Esophagus muscularis mucosa (tissue), 4 donors: Measurements from ENCODE around the gene FNBP1. TPM values are rescaled to one million over a fixed set of nuclear protein-coding genes. Genes with fewer than 3 reads are reported as not detected.
A peak's percentile ranks its signal among the peaks of the same experiment; 100 is the strongest.
"Not testable (repeated sequence)": the region's sequence is repeated elsewhere in the genome, so short reads cannot be mapped to it uniquely, and the experiment has no call there.

ENCODE experiments used
- DNase-seq: peaks from one replicate; pipeline ENCODE4 v3.0.0-alpha.2; 2017; ENCODE audit errors: extremely low spot score
- H3K27ac ChIP-seq, 4 donors: fragments of 200-600 bp; sonication (generic); replicated peaks in 1 of 4; 1 replicate in 3 of 4; 2 replicates in 1 of 4; pipeline ENCODE4 v1.5.1; 2016 to 2019; ENCODE audit warnings: mild to moderate bottlenecking in 1 of 4
- H3K27me3 ChIP-seq, 4 donors: fragments of 200-600 bp; sonication (generic); one replicate each; pipeline versions ENCODE4 v1.5.1 to v1.6.0; 2016 to 2019
- H3K36me3 ChIP-seq, 4 donors: fragments of 200-600 bp; sonication (generic); one replicate each; pipeline ENCODE4 v1.5.1; 2016 to 2019
- H3K4me1 ChIP-seq, 4 donors: fragments of 200-600 bp; sonication (generic); one replicate each; pipeline ENCODE4 v1.5.1; 2016 to 2019
- H3K4me3 ChIP-seq, 4 donors: fragments of 200-600 bp; sonication (generic); 1 replicate in 2 of 4; 2 replicates in 2 of 4; pipeline ENCODE4 v1.5.1; 2016 to 2019; ENCODE audit warnings: mild to moderate bottlenecking in 4 of 4, moderate library complexity in 1 of 4
- H3K9me3 ChIP-seq, 4 donors: fragments of 200-600 bp; sonication (generic); 1 replicate in 3 of 4; 2 replicates in 1 of 4; pipeline ENCODE4 v1.5.1; 2016 to 2019
- CTCF ChIP-seq, 3 experiments: fragments of 200-600 bp in 2 of 3; fragments of 450-650 bp in 1 of 3; sonication (generic) in 2 of 3; IDR thresholded peaks; one replicate each; pipeline ENCODE4 v1.5.1; 2017 to 2019; ENCODE audit warnings: antibody characterized with exemption in 3 of 3, mild to moderate bottlenecking in 2 of 3, moderate library complexity in 1 of 3
- EP300 ChIP-seq: sonication (generic); formaldehyde crosslinking; IDR thresholded peaks from one replicate; pipeline ENCODE4 v1.6.1; 2017; ENCODE audit warnings: antibody characterized with exemption
- POLR2A ChIP-seq: fragments of 450-650 bp; IDR thresholded peaks from one replicate; pipeline ENCODE4 v1.6.1; 2017; ENCODE audit warnings: antibody characterized with exemption, moderate library complexity, mild to moderate bottlenecking, low read depth
- POLR2AphosphoS5 ChIP-seq, 2 donors: sonication (generic); formaldehyde crosslinking; IDR thresholded peaks; one replicate each; pipeline ENCODE4 v1.6.1; 2017; ENCODE audit warnings: antibody characterized with exemption in 2 of 2
- WGBS: methylation state at CpG from one replicate; pipeline ENCODE4 v1.1.5; 2018; 5-methylcytosine and 5-hydroxymethylcytosine counted together
- intact Hi-C: fragments of 100-400 bp; cut with DNase I; formaldehyde crosslinking; loops from one replicate; pipeline ENCODE4 v1.15.1; 2023
- total RNA-seq, 4 donors: library from RNA; depleted of rRNA; stranded (reverse); fragments of >200 nt; gene quantifications; one replicate each; pipeline versions ENCODE4 v1.1.0 to v1.2.1, GENCODE V29; 2016

FNBP1 gene
- total RNA-seq, 4 donors from 2014 or later: 177 to 317 (median 254) TPM

GRCh38 chr9:130020618-130021017 lies 22.4 kb downstream of the FNBP1 start:
- Histone ChIP-seq H3K27me3 (no peaks in the 10 kb centered on the region), H3K36me3 (no peaks in the 10 kb centered on the region), H3K4me3 (no peak overlapping the region), H3K9me3 (peaks cover 0 to 5% (median 0%) of the 10 kb centered on the region in 4 donors), H3K27ac (peak overlapping the region; percentile 87 to 100 (median 98)), H3K4me1 (peaks cover 22 to 96% (median 91%) of the 10 kb centered on the region in 4 donors)
- intact Hi-C loops: no loop called here
- DNase-seq: no peak
- TF ChIP-seq POLR2A (no peak), CTCF (IDR thresholded peaks at IDR 0.05) (no peak), EP300 (no peak)
- WGBS: 29% methylated on average over 7 of the region's 7 CpGs

DNA sequence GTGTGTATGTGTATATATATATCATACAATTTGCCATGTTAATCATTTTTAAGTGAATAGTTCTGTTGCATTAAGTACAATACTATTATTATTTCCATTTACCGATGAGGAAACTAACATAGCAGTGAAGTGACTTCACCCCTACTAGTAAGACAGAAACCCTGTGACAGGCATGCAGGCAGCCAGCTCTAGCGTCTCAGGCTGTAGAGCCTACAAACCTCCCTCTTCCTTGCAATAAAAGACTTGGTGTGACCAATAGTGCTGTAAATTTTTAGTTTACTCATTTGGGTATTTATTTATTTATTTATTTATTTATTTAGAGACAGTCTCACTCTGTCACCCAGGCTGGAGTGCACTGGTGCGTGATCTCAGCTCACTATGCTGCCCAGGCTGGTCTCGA lies 24.7 kb downstream of the FNBP1 start:
- Histone ChIP-seq H3K27ac (peak overlapping the region; percentile 87 to 100 (median 98)), H3K36me3 (no peaks in the 10 kb centered on the region), H3K27me3 (no peaks in the 10 kb centered on the region), H3K4me1 (peaks cover 12 to 89% (median 81%) of the 10 kb centered on the region in 4 donors), H3K4me3 (no peak overlapping the region), H3K9me3 (peaks cover 0 to 5% (median 0%) of the 10 kb centered on the region in 4 donors)
- intact Hi-C loops: no loop called here
- TF ChIP-seq CTCF (IDR thresholded peaks at IDR 0.05) (no peak), POLR2AphosphoS5 (IDR thresholded peaks at IDR 0.05) (peak in 1 of 2 donors; percentile 28)
- 67% methylated on average over 4 of the region's 4 CpGs for WGBS
- no peak for DNase-seq

DNA sequence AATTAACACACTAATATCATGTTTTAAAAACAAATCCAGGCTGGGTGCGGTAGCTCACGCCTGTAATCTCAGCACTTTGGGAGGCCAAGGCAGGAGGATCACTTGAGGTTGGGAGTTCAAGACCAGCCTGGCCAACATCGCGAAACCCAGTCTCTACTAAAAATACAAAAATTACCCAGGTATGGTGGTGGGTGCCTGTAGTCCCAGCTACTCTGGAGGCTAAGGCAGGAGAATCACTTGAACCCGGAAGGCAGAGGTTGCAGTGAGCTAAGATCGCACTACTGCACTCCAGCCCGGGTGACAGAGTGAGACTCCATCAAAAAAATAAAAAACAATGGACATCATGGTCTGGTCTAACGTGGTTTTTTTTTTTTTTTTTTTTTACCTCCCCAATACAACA lies 25.5 kb downstream of the FNBP1 start:
- H3K9me3 ChIP-seq, H3K27me3 ChIP-seq, H3K36me3 ChIP-seq, intact Hi-C loops, DNase-seq, H3K4me3 ChIP-seq: not testable (repeated sequence)
- Histone ChIP-seq H3K27ac (peak overlapping the region; percentile 87 to 100 (median 98)), H3K4me1 (peaks cover 7 to 89% (median 80%) of the 10 kb centered on the region in 4 donors)
- WGBS: 75% methylated on average over 8 of the region's 8 CpGs

DNA sequence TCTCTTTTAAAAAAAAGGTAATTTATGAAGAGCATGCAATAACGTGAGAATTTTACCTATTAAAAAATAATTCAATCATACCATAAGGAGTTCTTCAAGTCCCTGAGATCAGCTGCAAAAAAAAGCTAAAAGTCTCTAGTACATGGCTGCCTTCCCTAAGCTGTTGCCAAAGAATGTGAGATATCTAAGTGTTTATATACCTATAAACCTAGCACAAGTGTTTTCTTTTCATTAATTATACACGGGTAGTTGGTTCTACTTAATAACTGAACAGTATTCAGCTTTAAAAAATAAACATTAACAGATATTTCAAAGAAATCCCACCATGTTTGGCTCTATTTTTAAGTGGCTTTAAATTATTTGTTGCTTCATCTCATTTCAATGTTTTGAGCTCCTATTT lies 25.9 kb downstream of the FNBP1 start:
- Histone ChIP-seq H3K27ac (peak overlapping the region; percentile 87 to 100 (median 98)), H3K4me1 (peaks cover 7 to 88% (median 78%) of the 10 kb centered on the region in 4 donors), H3K4me3 (no peak overlapping the region), H3K36me3 (no peaks in the 10 kb centered on the region), H3K27me3 (no peaks in the 10 kb centered on the region), H3K9me3 (peaks cover 0 to 5% (median 0%) of the 10 kb centered on the region in 4 donors)
- no peak for DNase-seq
- intact Hi-C loops: no loop called here
- TF ChIP-seq POLR2AphosphoS5 (IDR thresholded peaks at IDR 0.05): no peak
- no peak for TF ChIP-seq EP300
- no peak for TF ChIP-seq POLR2A
- no peak for TF ChIP-seq CTCF (IDR thresholded peaks at IDR 0.05)
- 39% methylated on average over 2 of the region's 2 CpGs for WGBS

GRCh38 chr9:130015353-130016019 lies 27.5 kb downstream of the FNBP1 start:
- Histone ChIP-seq H3K27ac (peak overlapping the region; percentile 87 to 100 (median 98)), H3K4me3 (no peak overlapping the region), H3K4me1 (peaks cover 0 to 78% (median 67%) of the 10 kb centered on the region in 4 donors), H3K9me3 (peaks cover 0 to 9% (median 2%) of the 10 kb centered on the region in 4 donors), H3K27me3 (no peaks in the 10 kb centered on the region), H3K36me3 (no peaks in the 10 kb centered on the region)
- 95% methylated on average over 5 of the region's 5 CpGs for WGBS
- DNase-seq: no peak
- no peak for TF ChIP-seq EP300
- no peak for TF ChIP-seq POLR2A
- TF ChIP-seq POLR2AphosphoS5 (IDR thresholded peaks at IDR 0.05): no peak
- TF ChIP-seq CTCF (IDR thresholded peaks at IDR 0.05): no peak
- intact Hi-C loops: no loop called here
